ENCODE data around the gene SPTBN2.

Gene SPTBN2

DNA sequence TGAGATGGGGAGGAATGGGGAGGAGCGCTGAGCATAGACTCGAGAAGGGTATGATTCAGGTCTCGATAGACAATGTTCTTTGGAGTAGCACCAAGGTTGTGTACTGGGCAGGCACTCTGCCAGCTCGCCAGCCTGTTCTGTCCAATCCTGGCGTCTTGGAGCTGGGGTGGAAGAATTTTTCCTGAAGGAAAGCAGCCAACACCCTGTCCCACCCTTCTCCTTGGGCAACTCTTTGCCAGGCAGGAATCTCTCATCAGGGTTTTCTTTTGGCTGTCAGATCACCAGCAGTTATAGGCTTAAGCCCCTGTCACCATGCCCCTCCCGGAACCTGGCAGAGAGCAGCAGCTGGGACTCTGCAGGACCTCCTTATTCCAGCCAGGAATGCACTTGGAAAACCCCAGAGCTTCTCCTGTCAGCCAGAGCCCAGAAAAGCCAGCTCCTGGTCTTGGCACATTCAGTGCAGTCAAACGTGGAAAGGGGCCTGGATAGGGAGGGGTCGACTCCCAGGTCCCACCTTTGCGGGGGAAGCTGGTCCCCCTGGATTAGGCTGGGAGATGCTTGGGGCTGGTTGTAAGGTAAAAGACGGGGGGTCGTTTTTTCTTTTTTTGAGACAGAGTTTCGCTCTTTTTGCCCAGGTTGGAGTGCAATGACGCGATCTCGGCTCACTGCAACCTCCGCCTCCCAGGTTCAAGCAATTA, 14.4 kb upstream of the SPTBN2 start:
- peak; percentile 20; the same call in 1 of the 2 replicates for TF ChIP-seq TEAD4 (IDR thresholded peaks at IDR 0.05)
- TF ChIP-seq CEBPB (IDR thresholded peaks at IDR 0.05) = peak; percentile 38; the same call in 1 of the 2 replicates
- TF ChIP-seq EP300 (IDR thresholded peaks at IDR 0.05; ENCODE audit: borderline replicate concordance) = peak; percentile 29; the same call in 1 of the 2 replicates
- TF ChIP-seq TAF1 (IDR thresholded peaks at IDR 0.05; ENCODE audit: low read depth) = no peak
- peak; percentile 81 for TF ChIP-seq NFIC (IDR thresholded peaks at IDR 0.05)

DNA sequence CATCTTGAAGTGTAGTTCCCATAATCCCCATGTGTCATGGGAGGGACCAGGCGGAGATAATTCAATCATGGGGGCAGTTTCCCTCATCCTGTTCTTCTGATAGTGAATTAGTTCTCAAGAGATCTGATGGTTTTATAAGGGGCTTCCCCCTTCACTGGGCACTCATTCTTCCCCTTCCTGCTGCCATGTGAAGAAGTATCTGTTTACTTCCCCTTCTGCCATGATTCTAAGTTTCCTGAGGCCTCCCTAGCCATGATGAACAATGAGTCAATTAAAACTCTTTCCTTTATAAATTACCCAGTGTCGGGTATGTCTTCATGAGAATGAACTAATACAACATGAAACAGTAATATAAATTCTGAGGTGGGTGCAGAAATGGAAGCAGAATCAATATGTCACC, 12.1 kb upstream of the SPTBN2 start:
- TF ChIP-seq, protein P1, sequence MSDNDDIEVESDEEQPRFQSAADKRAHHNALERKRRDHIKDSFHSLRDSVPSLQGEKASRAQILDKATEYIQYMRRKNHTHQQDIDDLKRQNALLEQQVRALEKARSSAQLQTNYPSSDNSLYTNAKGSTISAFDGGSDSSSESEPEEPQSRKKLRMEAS (IDR thresholded peaks at IDR 0.05) = no peak
- TF ChIP-seq EP300 (IDR thresholded peaks at IDR 0.05; ENCODE audit: borderline replicate concordance) (no peak), NFIC (IDR thresholded peaks at IDR 0.05) (no peak), EGR1 (IDR thresholded peaks at IDR 0.05) (no peak), YY1 (IDR thresholded peaks at IDR 0.05; ENCODE audit: low read depth) (no peak), ZBTB7A (IDR thresholded peaks at IDR 0.05; ENCODE audit: low read depth) (no peak), TCF12 (IDR thresholded peaks at IDR 0.05; ENCODE audit: low read depth) (no peak), TAF1 (IDR thresholded peaks at IDR 0.05; ENCODE audit: low read depth) (no peak), RAD21 (IDR thresholded peaks at IDR 0.05; ENCODE audit: low read depth) (no peak), CREB1 (IDR thresholded peaks at IDR 0.05; ENCODE audit: low read depth) (no peak), FOXM1 (IDR thresholded peaks at IDR 0.05; ENCODE audit: borderline replicate concordance, low read depth) (no peak), TEAD4 (IDR thresholded peaks at IDR 0.05) (no peak), CEBPB (IDR thresholded peaks at IDR 0.05) (no peak)
- TF ChIP-seq, protein P2, sequence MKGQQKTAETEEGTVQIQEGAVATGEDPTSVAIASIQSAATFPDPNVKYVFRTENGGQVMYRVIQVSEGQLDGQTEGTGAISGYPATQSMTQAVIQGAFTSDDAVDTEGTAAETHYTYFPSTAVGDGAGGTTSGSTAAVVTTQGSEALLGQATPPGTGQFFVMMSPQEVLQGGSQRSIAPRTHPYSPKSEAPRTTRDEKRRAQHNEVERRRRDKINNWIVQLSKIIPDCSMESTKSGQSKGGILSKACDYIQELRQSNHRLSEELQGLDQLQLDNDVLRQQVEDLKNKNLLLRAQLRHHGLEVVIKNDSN (IDR thresholded peaks at IDR 0.05) = no peak
- TF ChIP-seq, protein P3, sequence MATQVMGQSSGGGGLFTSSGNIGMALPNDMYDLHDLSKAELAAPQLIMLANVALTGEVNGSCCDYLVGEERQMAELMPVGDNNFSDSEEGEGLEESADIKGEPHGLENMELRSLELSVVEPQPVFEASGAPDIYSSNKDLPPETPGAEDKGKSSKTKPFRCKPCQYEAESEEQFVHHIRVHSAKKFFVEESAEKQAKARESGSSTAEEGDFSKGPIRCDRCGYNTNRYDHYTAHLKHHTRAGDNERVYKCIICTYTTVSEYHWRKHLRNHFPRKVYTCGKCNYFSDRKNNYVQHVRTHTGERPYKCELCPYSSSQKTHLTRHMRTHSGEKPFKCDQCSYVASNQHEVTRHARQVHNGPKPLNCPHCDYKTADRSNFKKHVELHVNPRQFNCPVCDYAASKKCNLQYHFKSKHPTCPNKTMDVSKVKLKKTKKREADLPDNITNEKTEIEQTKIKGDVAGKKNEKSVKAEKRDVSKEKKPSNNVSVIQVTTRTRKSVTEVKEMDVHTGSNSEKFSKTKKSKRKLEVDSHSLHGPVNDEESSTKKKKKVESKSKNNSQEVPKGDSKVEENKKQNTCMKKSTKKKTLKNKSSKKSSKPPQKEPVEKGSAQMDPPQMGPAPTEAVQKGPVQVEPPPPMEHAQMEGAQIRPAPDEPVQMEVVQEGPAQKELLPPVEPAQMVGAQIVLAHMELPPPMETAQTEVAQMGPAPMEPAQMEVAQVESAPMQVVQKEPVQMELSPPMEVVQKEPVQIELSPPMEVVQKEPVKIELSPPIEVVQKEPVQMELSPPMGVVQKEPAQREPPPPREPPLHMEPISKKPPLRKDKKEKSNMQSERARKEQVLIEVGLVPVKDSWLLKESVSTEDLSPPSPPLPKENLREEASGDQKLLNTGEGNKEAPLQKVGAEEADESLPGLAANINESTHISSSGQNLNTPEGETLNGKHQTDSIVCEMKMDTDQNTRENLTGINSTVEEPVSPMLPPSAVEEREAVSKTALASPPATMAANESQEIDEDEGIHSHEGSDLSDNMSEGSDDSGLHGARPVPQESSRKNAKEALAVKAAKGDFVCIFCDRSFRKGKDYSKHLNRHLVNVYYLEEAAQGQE (IDR thresholded peaks at IDR 0.05; ENCODE audit: low read depth) = no peak

DNA sequence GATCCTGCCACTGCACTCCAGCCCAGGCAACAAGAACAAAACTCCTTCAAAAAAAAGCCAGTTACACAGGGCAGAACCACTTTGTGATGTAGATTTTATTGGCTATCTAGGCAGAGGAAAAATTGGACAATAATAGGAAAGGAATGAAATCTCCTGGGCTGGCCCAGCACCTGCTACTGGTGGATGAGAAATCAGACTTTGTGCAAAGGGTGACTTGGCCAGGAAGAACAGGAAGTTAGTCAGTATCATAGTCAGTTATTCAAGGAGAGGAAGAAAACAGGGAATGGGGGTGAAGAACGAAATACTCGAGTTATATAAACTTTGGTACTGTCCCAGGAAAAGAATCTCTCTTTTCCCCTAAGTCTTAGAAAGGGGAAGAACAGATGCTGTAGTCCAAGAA, 11.0 kb upstream of the SPTBN2 start:
- TF ChIP-seq, protein P3 (IDR thresholded peaks at IDR 0.05; ENCODE audit: low read depth) = no peak
- TF ChIP-seq CREB1 (IDR thresholded peaks at IDR 0.05; ENCODE audit: low read depth) (no peak), NFIC (IDR thresholded peaks at IDR 0.05) (no peak), TCF12 (IDR thresholded peaks at IDR 0.05; ENCODE audit: low read depth) (no peak), EGR1 (IDR thresholded peaks at IDR 0.05) (no peak), RAD21 (IDR thresholded peaks at IDR 0.05; ENCODE audit: low read depth) (no peak), TEAD4 (IDR thresholded peaks at IDR 0.05) (no peak), FOXM1 (IDR thresholded peaks at IDR 0.05; ENCODE audit: borderline replicate concordance, low read depth) (no peak), TAF1 (IDR thresholded peaks at IDR 0.05; ENCODE audit: low read depth) (no peak), YY1 (IDR thresholded peaks at IDR 0.05; ENCODE audit: low read depth) (no peak), CEBPB (IDR thresholded peaks at IDR 0.05) (no peak), ZBTB7A (IDR thresholded peaks at IDR 0.05; ENCODE audit: low read depth) (no peak), EP300 (IDR thresholded peaks at IDR 0.05; ENCODE audit: borderline replicate concordance) (no peak)
- TF ChIP-seq, protein P2 (IDR thresholded peaks at IDR 0.05) = no peak
- TF ChIP-seq, protein P1 (IDR thresholded peaks at IDR 0.05) = no peak

DNA sequence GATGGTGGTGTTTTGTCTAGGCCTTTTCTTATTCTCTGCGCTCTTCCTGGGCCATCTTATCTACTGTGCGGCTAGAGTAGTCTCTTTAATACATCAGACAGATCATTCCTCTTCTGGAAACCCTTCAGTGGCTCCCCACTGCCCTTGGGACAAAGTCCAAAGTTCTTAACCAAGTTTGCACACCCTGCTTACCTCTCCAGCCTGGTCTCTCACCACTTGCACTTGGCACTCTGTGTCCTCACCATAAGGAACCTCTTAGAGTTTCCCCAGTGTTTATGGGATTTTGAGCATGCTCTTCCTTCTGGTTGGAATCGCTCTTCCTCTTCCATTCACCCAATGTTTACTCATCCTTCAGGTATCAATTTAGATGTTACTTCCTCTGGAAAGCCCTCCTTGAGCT, 5.2 kb upstream of the SPTBN2 start:
- TF ChIP-seq CEBPB (IDR thresholded peaks at IDR 0.05) (no peak), CREB1 (IDR thresholded peaks at IDR 0.05; ENCODE audit: low read depth) (no peak), TAF1 (IDR thresholded peaks at IDR 0.05; ENCODE audit: low read depth) (no peak)

DNA sequence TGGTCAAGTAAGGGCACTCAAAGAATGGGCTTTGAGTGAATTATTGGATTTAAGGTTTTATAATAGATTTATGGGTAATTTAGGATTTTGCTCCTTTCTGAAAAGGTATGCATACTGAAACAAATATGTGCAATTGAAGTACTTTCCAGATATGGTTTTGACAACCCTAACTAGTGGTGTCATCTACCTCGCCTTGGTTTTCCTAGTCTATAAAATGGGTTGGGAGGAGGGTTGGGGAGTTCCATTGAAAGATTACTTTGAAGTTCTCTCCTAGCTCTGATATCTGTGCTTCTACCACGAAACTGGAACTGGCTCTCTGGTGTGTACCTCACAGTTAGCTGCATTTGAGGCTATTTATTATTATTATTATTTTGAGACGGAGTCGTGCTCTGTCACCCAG, 431 bp upstream of the SPTBN2 start:
- TF ChIP-seq FOXM1 (IDR thresholded peaks at IDR 0.05; ENCODE audit: borderline replicate concordance, low read depth) (no peak), NFIC (IDR thresholded peaks at IDR 0.05) (no peak), RAD21 (IDR thresholded peaks at IDR 0.05; ENCODE audit: low read depth) (no peak), EGR1 (IDR thresholded peaks at IDR 0.05) (no peak), CEBPB (IDR thresholded peaks at IDR 0.05) (no peak), CREB1 (IDR thresholded peaks at IDR 0.05; ENCODE audit: low read depth) (no peak), YY1 (IDR thresholded peaks at IDR 0.05; ENCODE audit: low read depth) (no peak), ZBTB7A (IDR thresholded peaks at IDR 0.05; ENCODE audit: low read depth) (no peak), TAF1 (IDR thresholded peaks at IDR 0.05; ENCODE audit: low read depth) (no peak), TCF12 (IDR thresholded peaks at IDR 0.05; ENCODE audit: low read depth) (no peak), EP300 (IDR thresholded peaks at IDR 0.05; ENCODE audit: borderline replicate concordance) (no peak), TEAD4 (IDR thresholded peaks at IDR 0.05) (no peak)
- TF ChIP-seq, protein P2 (IDR thresholded peaks at IDR 0.05) = no peak
- TF ChIP-seq, protein P3 (IDR thresholded peaks at IDR 0.05; ENCODE audit: low read depth) = no peak
- TF ChIP-seq, protein P1 (IDR thresholded peaks at IDR 0.05) = no peak

All from Ishikawa (cell line).